Neural progenitor cell (in vitro differentiated cells): ENCODE results near the gene PPM1N.

ENCODE experiments used
- EZH2 ChIP-seq: fragments of 200-600 bp; sonication (generic); IDR thresholded peaks from 2 replicates; pipeline ENCODE4 v1.6.1; 2017; ENCODE audit warnings: antibody characterized with exemption, mild to moderate bottlenecking, moderate library complexity
- EZH2phosphoT487 ChIP-seq: fragments of 200-600 bp; sonication (generic); IDR thresholded peaks from 2 replicates; pipeline ENCODE4 v1.6.1; 2017; ENCODE audit warnings: antibody characterized with exemption
- TF ChIP-seq, protein P1 (sequence below): fragments of 200-600 bp; sonication (generic); IDR thresholded peaks from 2 replicates; pipeline ENCODE4 v1.5.1; 2017; ENCODE audit warnings: antibody characterized with exemption, mild to moderate bottlenecking

DNA sequence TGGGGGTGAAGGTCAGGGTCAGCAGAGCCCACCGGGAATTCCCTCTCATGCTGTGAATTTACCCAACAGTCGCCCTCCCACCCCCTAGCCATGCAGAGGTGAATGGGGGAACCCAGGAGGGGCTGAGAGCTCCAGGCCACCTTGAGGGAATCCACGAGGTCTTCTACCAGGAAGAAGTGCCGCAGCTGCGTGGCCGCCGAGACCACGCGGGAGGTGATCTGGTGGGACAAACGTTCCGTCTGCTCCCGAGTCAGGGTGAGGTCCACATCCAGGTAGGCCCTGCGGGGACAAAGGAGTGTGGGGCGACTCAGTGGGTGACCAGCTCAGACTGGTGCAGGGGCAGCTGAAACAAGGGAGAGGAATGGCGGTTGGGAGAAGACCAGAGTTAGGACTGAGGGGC is 9.5 kb upstream of the PPM1N start:
- TF ChIP-seq, protein P1, sequence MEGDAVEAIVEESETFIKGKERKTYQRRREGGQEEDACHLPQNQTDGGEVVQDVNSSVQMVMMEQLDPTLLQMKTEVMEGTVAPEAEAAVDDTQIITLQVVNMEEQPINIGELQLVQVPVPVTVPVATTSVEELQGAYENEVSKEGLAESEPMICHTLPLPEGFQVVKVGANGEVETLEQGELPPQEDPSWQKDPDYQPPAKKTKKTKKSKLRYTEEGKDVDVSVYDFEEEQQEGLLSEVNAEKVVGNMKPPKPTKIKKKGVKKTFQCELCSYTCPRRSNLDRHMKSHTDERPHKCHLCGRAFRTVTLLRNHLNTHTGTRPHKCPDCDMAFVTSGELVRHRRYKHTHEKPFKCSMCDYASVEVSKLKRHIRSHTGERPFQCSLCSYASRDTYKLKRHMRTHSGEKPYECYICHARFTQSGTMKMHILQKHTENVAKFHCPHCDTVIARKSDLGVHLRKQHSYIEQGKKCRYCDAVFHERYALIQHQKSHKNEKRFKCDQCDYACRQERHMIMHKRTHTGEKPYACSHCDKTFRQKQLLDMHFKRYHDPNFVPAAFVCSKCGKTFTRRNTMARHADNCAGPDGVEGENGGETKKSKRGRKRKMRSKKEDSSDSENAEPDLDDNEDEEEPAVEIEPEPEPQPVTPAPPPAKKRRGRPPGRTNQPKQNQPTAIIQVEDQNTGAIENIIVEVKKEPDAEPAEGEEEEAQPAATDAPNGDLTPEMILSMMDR: no peak
- TF ChIP-seq EZH2: no peak
- no peak for TF ChIP-seq EZH2phosphoT487
